HG03159 (cell line): ENCODE results near the gene PUM1.
"Not testable (repeated sequence)": the region's sequence is repeated elsewhere in the genome, so short reads cannot be mapped to it uniquely, and the experiment has no call there.

Source experiments
- ATAC-seq: cut with Tn5 transposase; IDR thresholded peaks from one replicate; pipeline ENCODE4 v1.9.1; 2021; ENCODE audit warnings: mild to moderate bottlenecking, moderate library complexity; ENCODE audit not compliant: unreplicated experiment

The PUM1 gene

GRCh38 chr1:31000301-31000700, 65.2 kb downstream of the PUM1 start:
- ATAC-seq: no peak

GRCh38 chr1:30998887-30999286, 66.6 kb downstream of the PUM1 start:
- no peak for ATAC-seq

- ATAC-seq: no peak
Observed at GRCh38 chr1:30998171-30998570, 67.3 kb downstream of the PUM1 start.

GRCh38 chr1:30997463-30998057, 68.0 kb downstream of the PUM1 start:
- no peak for ATAC-seq

DNA sequence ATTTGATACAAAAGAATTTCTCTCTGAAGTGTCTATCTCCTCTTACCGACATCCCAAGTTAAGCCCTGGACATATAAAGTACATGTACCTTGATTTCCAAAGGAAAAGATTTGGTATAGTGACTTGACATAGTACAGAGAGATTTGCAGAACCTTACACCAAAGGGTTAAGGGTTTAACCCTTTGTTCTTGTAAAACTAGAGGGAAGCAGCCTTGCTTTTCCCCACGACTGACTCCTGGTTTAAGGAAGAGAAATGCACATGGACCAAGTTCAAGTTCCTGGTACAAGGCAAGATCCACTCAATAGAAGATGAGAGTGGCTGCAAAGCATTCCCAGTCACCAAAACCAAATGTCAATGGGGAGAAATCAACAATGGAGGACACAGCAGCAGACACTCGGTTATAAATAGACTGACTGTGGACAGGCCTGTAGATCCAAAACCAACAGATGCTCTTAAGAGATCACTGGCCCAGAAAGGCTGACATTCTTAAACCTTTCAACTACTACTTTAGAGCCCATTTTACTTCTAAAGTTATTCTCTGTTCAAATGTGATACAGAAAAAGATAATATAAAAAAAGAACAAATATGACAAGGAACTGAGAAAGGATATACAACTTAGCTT, 69.4 kb downstream of the PUM1 start:
- no peak for ATAC-seq

DNA sequence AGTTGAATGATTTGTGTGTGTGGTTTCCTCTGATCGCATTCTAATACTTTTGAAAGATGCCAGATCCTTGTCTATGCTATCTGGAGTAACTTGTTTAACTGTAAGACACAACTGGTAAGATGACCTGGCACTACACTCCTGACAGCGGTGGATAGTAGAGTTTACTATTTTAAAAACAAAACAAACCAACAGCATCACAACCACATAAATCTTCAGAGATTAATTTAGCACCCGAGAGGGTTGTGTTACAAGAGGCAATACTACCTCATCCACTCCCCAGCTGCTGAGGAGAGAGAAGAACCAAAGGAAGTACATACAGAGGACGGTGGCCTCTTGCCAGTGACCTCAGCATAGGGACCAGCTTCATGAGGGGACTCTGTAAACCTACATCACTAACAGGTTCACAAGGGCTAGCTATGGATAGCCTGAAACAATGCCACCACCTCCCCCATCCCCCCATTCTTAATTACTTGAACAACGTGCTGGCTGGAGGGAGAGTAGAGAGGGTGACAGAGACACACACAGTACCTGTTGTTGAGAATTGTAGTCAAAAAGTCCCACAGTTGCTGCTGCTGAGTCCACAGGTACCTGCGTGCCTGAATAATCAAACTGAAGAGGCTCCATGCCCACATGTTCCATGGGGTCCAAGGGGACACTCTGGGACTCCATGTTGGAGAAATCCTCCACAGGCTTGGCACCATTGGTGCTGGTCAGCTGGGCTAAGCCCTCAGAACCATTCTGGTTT, 73.5 kb downstream of the PUM1 start:
- ATAC-seq: no peak

DNA sequence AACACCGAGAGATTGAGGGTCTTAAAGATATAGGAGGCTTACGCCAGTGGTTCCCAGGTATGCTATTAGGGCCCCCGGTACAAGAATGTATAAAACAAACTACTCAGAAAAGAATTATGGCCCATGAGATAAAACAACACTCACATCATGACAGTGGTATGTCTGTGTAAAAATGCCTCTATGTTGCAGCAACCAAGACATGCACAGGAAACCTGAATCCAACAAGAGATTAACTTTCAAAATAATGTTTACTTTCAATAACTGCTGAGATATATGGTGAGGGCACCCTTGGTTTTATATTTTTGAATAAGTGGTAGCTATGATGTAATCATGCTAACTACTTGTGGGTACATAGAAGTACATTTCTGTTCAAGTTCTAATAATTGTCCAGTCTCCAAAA, 74.9 kb downstream of the PUM1 start:
- ATAC-seq: no peak

DNA sequence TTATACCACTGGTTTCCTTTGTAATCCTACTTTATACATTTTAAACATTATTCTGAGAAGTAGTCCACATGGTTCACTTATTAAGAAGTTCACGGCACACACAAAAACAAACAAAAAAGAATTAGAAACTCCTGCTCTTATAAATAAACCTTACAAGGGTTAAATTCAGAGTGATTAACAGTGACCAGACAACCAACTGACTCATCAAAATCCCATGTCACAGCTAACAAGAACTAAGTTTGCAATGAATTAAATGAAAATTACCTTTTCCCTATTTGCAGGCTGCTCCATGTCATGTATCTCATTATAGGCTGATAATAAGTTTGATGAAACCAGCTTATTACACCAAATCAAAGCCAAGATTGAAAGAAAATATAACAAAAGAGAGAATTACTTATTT, 77.5 kb downstream of the PUM1 start:
- ATAC-seq: no peak

GRCh38 chr1:30986755-30987154, 78.8 kb downstream of the PUM1 start:
- no peak for ATAC-seq

- ATAC-seq: no peak
Observed at GRCh38 chr1:30984991-30985503, 80.5 kb downstream of the PUM1 start.

DNA sequence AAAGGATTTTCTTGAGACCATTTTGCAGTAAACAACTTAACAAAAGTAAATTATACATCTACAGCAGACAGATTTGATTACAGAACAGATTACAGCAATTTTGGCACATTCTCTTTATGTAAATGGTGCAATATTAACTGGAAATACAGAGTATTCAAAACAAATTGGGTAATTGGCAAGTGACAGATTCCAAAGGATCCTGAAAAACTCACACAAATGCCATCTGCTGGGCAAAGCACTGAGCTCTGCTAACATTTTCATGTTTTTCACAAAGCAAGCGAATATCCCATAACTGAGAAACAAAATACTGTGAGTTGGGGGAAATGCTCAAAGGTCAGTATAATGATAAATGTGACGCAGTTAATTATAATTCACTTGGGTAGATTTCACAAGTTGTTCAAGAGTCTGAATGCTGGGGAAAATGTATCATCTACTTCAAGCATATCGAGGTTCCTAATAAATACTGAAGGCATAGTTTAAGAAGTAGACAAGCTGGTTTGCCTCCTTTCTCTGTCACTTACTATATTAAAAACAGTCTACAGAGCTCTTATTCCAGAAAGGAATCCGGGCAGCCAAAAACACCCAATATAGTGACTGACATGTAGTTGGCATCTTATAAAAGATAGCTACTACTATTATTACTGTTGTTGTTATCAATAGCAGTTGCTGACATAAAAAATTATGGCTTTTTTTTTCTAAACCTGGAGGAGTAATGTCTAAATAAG, 81.2 kb downstream of the PUM1 start:
- ATAC-seq: no peak

DNA sequence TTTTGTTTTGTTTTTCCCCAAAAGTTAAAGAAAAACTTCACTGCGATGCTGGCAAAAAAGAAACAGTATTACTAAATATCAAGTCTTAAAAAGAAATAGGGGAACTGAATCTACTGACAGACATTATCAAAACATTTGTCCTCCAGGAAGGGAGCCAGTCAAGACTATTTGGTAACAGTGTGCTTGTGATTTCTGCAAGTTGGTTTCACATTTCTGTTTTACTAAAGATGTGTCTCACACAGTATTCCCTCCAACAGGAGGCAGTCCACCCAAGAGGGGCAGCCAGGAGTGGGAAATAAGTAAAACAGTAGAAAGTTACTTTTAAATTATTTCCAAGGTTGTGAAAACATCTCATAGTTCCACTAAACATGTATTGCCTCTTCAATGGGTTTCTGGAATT, 82.6 kb downstream of the PUM1 start:
- no peak for ATAC-seq

- no peak for ATAC-seq
Observed at GRCh38 chr1:30982431-30982830, 83.1 kb downstream of the PUM1 start.

DNA sequence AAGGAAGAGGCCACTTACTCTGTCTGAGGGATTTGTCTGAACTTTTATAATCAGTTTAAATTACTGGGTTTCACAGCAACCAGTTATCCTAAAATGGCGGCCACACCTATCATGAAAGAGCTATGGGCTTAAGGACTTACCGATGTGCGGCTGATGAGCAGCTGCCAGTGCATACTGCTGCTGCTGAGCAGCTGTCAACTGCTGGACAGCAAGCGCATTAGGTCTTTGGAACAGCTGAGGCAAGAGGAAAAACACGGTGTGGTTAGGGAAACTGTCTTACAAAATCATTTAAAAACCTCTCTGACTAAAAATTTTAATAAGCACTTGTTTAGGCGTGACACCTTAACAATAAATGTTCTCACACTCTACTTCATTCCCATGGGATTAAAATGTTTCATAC, 84.3 kb downstream of the PUM1 start:
- no peak for ATAC-seq

DNA sequence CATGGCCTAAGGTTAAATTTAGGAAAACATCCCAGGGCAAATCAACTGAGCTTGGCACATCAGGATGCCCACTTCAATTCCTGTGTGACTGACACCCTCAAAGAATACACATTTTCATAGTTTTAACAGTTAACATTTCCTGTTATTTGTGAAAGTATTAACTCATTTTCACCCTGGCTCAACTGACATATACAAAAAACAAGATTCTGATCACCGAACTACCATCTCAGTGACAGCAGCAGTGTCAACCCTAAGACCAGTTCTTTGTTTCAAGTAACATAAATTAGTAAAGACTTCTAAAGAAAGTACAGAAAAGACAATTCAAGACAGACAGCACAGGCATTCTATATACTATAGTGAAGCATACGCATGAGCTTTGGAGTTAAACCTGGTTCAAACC, 88.0 kb downstream of the PUM1 start:
- ATAC-seq: no peak

DNA sequence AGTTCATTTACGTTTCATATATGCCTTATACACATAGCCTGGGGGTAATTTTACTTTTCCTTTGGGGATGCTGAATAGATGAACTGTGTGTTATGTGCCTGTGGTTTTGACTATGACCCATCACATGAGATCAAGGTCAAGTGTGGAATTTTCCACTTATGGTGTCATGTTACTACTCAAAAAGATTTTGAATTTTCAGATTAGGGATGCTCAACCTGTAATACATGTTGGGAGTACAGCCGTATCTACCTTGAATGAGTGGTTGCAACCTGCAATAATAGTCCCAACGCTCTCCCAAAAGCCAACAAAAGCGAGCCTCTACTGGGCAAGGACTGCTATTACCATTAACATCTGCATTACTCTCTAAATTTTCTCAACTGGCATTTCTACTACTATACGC, 88.4 kb downstream of the PUM1 start:
- ATAC-seq: no peak

DNA sequence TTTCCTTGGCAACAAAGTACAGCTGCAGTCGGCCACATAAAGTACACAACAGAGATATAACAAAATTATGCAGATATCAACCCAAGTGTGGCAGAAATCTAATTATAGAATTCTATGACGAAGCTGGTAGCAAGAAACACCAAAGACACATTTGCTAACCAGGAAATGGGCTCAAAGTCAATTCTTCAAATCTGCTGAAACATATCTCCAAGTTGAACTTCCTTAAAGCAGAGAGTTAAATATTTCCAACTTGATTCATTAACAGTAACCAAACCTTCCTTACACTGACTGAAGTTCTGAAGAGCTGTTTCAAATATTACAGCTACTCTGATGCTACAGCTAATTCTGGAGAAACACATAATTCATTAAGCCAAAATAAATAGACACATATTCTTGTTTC, 89.4 kb downstream of the PUM1 start:
- no peak for ATAC-seq

GRCh38 chr1:30975217-30975616, 90.3 kb downstream of the PUM1 start:
- no peak for ATAC-seq

- no peak for ATAC-seq
Observed at GRCh38 chr1:30974536-30974935, 91.0 kb downstream of the PUM1 start.

DNA sequence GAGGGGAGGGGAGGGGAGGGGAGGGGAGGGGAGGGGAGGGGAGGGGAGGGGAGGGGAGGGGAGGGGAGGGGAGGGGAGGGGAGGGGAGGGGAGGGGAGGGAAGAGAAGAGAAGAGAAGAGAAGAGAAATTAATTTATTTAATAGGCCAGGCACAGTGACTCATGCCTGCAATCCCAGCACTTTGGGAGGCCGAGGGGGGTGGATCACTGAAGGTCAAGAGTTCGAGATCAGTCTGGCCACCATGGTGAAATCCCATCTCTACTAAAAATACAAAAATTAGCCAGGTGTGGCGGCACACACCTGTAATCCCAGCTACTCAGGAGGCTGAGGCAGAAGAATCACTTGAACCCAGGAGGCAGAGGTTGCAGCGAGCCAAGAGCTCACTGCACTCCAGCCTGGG, 93.2 kb downstream of the PUM1 start:
- not testable (repeated sequence) for ATAC-seq

GRCh38 chr1:30971496-30971895, 94.0 kb downstream of the PUM1 start:
- ATAC-seq: no peak

GRCh38 chr1:30969903-30970302, 95.6 kb downstream of the PUM1 start:
- no peak for ATAC-seq
